Measurements from ENCODE around the gene MAGEE2. TPM values are rescaled to one million over a fixed set of nuclear protein-coding genes. Genes with fewer than 3 reads are reported as not detected.
"Not testable (repeated sequence)": the region's sequence is repeated elsewhere in the genome, so short reads cannot be mapped to it uniquely, and the experiment has no call there.

MAGEE2 gene
- not detected for total RNA-seq

GRCh38 chrX:75784680-75785491, at the start of gene MAGEE2:
Gene MAGEE2 (minus strand): TSS chrX:75785254. CDS start chrX:75785051, 203 bp downstream.
- no peaks in the 10 kb centered on the region for H3K27me3 ChIP-seq
- H3K36me3 ChIP-seq = no peaks in the 10 kb centered on the region
- no peak for TF ChIP-seq CTCF (IDR thresholded peaks at IDR 0.05)
- no peak for TF ChIP-seq POLR2A (IDR thresholded peaks at IDR 0.05)
- H3K4me3 ChIP-seq = peak within 1 kb of the TSS in 1 of 4 donors; percentile 31
- no peaks in the 10 kb centered on the region for H3K9me3 ChIP-seq
- no peaks in the 10 kb centered on the region for H3K4me1 ChIP-seq
- DNase-seq = no peak
- no peak within 1 kb of the TSS for H3K27ac ChIP-seq

DNA sequence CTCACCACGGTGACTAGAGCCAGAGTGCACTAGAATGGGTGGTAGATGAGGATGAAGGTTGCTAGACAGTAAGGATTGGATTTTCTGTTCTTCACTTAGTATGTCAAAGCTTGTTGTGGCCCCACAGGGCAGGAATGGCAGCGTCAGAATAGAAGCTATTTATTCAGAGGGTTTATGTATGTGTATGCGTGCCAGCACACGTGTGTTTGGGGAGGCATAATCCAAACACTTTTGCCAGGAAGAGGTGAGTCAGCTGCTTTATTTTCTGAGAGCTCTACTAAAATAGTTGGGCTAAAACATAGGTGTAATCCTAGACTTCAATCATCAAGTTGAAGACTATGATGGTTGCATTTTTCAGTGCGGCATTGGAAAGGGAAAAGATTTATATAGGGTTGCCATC, 1.2 kb upstream of the MAGEE2 start:
- no peak overlapping the region for H3K4me3 ChIP-seq
- TF ChIP-seq CTCF (IDR thresholded peaks at IDR 0.05) = no peak
- TF ChIP-seq POLR2A (IDR thresholded peaks at IDR 0.05) = no peak
- no peaks in the 10 kb centered on the region for H3K9me3 ChIP-seq
- H3K4me1 ChIP-seq = no peaks in the 10 kb centered on the region
- H3K27me3 ChIP-seq = no peaks in the 10 kb centered on the region
- DNase-seq = no peak
- no peak overlapping the region for H3K27ac ChIP-seq
- H3K36me3 ChIP-seq = no peaks in the 10 kb centered on the region

DNA sequence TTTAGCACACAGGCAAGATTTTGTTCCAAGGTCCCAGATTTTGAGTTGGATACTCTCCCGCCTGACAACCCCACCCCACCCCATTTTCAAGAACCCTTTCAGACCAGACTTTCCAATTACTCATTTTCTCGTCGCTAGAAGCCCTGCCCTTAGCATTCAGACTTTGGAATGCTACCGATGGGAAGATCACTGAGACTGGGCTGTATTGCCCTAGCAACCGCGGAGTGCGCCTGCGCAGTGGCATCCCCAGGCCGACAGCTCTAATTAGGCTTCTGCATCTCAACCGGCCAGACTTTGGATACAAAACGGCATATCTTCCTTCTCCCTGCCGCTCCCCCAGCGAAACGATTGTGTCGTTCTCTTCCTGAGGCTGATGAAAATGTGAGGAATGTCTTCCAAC, 3.4 kb downstream of the MAGEE2 start:
- TF ChIP-seq POLR2A (IDR thresholded peaks at IDR 0.05) = no peak
- no peak for TF ChIP-seq CTCF (IDR thresholded peaks at IDR 0.05)
- no peaks in the 10 kb centered on the region for H3K27me3 ChIP-seq
- no peak overlapping the region for H3K27ac ChIP-seq
- no peak overlapping the region for H3K4me3 ChIP-seq
- no peak for DNase-seq
- H3K9me3 ChIP-seq = no peaks in the 10 kb centered on the region
- H3K4me1 ChIP-seq = no peaks in the 10 kb centered on the region
- no peaks in the 10 kb centered on the region for H3K36me3 ChIP-seq

DNA sequence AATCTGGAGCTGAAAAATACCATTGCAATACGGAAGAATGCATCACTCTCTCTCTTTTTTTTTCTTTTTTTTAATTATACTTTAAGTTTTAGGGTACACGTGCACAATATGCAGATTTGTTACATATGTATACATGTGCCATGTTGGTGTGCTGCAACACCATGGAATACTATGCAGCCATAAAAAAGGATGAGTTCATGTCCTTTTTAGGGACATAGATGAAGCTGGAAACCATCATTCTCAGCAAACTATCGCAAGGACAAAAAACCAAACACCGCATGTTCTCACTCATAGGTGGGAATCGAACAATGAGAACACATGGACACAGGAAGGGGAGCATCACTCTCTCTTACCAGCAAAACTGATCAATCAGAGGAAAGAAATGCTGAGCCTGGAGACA, 17.0 kb downstream of the MAGEE2 start:
- not testable (repeated sequence) for H3K4me1 ChIP-seq, DNase-seq, H3K27me3 ChIP-seq, H3K36me3 ChIP-seq, H3K9me3 ChIP-seq, H3K27ac ChIP-seq, H3K4me3 ChIP-seq

GRCh38 chrX:75748431-75748830, 36.6 kb downstream of the MAGEE2 start:
- no peaks in the 10 kb centered on the region for H3K36me3 ChIP-seq
- no peak overlapping the region for H3K27ac ChIP-seq
- H3K4me1 ChIP-seq = no peaks in the 10 kb centered on the region
- DNase-seq = no peak
- H3K9me3 ChIP-seq = no peaks in the 10 kb centered on the region
- no peak for TF ChIP-seq POLR2A (IDR thresholded peaks at IDR 0.05)
- TF ChIP-seq CTCF (IDR thresholded peaks at IDR 0.05) = no peak
- no peak overlapping the region for H3K4me3 ChIP-seq
- no peaks in the 10 kb centered on the region for H3K27me3 ChIP-seq

GRCh38 chrX:75746891-75747639, 38.0 kb downstream of the MAGEE2 start:
- H3K27ac ChIP-seq = peak overlapping the region in 2 of 4 donors; percentile 35 to 41
- TF ChIP-seq CTCF (IDR thresholded peaks at IDR 0.05) (no peak), POLR2A (IDR thresholded peaks at IDR 0.05) (no peak)
- H3K27me3 ChIP-seq = no peaks in the 10 kb centered on the region
- H3K36me3 ChIP-seq = no peaks in the 10 kb centered on the region
- H3K4me3 ChIP-seq = peak overlapping the region; percentile 33 to 50 (median 44)
- H3K4me1 ChIP-seq = no peaks in the 10 kb centered on the region
- DNase-seq = peak; percentile 22 to 51 (median 49)
- H3K9me3 ChIP-seq = no peaks in the 10 kb centered on the region

Measured in Peyer's patch (tissue), 4 donors.